Motor neuron (in vitro differentiated cells): ENCODE results near the gene WBP1. TPM values are rescaled to one million over a fixed set of nuclear protein-coding genes. Genes with fewer than 3 reads are reported as not detected.
"Not testable (repeated sequence)": the region's sequence is repeated elsewhere in the genome, so short reads cannot be mapped to it uniquely, and the experiment has no call there.

Experiments used
- ATAC-seq, 8 experiments: fragments of 200-7000 bp; cut with Tn5 transposase; replicated peaks in 6 of 8; 2 replicates each; pipeline ENCODE4 v1.8.0; 2021; ENCODE audit warnings: mild to moderate bottlenecking in 8 of 8, moderate library complexity in 8 of 8
- H3K27ac ChIP-seq, 2 donors: fragments of 250-450 bp; sonication (Bioruptor Pico); 2 replicates each; pipeline ENCODE4 v1.9.0; 2021; ENCODE audit warnings: antibody characterized with exemption in 2 of 2, mild to moderate bottlenecking in 2 of 2, moderate library complexity in 1 of 2
- H3K4me1 ChIP-seq, 2 donors: fragments of 250-450 bp; sonication (Bioruptor Pico); replicated peaks in 1 of 2; 2 replicates each; pipeline ENCODE4 v1.6.1; 2021; ENCODE audit warnings: antibody characterized with exemption in 2 of 2, mild to moderate bottlenecking in 2 of 2, moderate library complexity in 1 of 2
- H3K4me3 ChIP-seq, 5 donors: fragments of 250-450 bp; sonication (Bioruptor Pico); 2 replicates each; pipeline ENCODE4 v1.9.0; 2021; ENCODE audit warnings: antibody characterized with exemption in 5 of 5, mild to moderate bottlenecking in 5 of 5, moderate library complexity in 4 of 5
- WGBS, 10 experiments: fragments of 450-650 bp; shearing (Covaris generic); methylation state at CpG; one replicate each; pipeline ENCODE4 v1.0.0; 2022; 5-methylcytosine and 5-hydroxymethylcytosine counted together
- in situ Hi-C, 9 experiments: fragments of 400-800 bp; cut with MboI; loops; one replicate each; pipeline ENCODE4 v1.15.0; 2021; ENCODE audit warnings: low sequenced_read_pairs in 9 of 9, low pct_unique_long_range_greater_than_20kb in 2 of 9; ENCODE audit not compliant: unreplicated experiment in 9 of 9
- total RNA-seq, 8 experiments: library from RNA; unstranded; fragments of 300-600 nt; gene quantifications; 2 replicates each; pipeline versions ENCODE4 v1.2.3 to v1.2.4, GENCODE V29; 2022

WBP1 gene
- total RNA-seq, 8 experiments from 2014 or later, result 55.2 to 117 (median 99.8) TPM

DNA sequence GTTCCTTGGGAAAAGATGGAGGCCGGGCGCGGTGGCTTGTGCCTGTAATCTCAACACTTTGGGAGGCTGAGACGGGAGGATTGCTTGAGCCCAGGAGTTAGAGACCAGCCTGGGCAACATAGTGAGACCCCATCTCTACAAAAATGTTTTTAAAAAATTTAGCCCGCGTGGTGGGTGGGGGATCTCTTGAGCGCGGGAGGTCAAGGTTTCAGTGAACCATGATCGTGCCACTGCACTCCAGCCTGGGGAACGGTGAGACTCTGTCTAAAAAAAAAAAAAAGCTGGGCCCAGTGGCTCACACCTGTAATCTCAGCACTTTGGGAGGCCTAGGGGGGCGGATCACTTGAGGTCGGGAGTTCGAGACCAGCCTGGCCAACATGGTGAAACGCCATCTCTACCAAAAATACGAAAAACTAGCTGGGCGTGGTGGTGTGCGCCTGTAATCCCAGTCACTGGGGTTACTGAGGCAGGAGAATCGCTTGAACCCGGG lies 25.5 kb downstream of the WBP1 start:
- in situ Hi-C loops, result loop anchor here in 3 of 9 experiments (25.0 kb wide), 1 partner anchor 104 kb away; no protein-coding TSS in a partner anchor
- H3K27ac ChIP-seq, ATAC-seq: not testable (repeated sequence)
- H3K4me1 ChIP-seq, result peaks cover 8 to 16% of the 10 kb centered on the region in 2 donors
- WGBS, 10 experiments, result 40 to 100% (median 81%) methylated on average over 1 to 17 of the region's 19 CpGs; no CpG with 5 or more reads in 3 of the 10 experiments
- peak overlapping the region; percentile 79 to 97 (median 90) for H3K4me3 ChIP-seq

DNA sequence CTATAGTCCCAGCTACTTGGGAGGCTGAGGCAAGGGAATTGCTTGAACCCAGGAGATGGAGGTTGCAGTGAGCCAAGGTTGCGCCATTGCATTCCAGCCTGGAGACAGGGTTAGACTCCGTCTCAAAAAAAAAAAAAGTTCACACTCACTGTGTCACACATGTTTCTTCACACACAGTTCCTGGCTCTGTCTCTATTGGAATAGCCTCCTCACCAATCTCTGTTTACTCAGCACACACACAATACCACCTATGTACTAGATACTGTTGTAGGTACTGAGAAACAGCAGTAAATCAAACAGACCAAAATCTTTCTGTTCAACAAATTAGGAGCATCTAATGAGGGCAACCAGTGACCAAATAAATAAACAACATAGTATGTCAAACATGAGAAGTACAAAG lies 27.9 kb downstream of the WBP1 start:
- WGBS, 10 experiments, result 94 to 100% (median 100%) methylated on average over 1 to 2 of the region's 2 CpGs; no CpG with 5 or more reads in 6 of the 10 experiments
- Histone ChIP-seq H3K27ac (no peak overlapping the region), H3K4me3 (no peak overlapping the region), H3K4me1 (peaks cover 5% of the 10 kb centered on the region in 2 donors)
- no peak for ATAC-seq
- in situ Hi-C loops, result loop anchor here in 3 of 9 experiments (25.0 kb wide), 1 partner anchor 101 kb away; no protein-coding TSS in a partner anchor

DNA sequence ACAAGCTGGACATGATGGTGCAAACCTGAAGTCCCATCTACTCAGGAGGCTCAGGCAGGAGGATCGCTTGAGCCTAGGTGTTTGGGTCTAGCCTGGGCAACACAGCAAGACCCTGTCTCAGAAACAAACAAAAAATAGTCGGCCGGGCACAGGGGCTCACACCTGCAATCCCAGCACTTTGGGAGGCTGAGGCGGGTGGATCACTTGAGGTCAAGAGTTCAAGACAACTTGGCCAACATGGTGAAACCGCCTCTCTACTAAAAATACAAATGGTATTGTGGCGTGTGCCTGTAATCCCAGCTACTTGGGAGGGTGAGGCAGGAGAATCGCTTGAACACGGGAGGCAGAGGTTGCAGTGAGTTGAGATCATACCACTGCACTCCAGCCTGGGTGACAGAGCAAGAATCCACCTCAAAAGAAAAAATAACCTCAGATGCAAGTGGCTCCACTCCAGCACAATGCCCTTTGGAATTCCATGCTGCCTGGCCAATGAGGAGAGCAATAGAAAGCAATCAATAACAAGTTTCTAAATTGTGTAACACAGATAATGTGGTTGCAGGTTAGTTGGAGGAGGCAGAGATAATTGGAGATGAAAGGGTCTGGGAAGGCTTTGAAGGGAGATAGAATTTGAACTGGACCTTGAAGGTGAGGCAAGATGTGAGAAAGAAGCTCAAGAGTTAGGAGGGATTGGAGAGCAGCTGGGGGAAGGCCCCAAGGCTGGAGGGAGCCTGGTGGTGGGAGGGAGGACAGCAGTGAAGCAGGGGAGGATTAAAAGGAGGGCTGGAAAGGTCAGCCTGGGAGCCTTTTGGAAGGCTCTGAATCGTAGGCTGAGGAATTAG lies 30.6 kb downstream of the WBP1 start:
- in situ Hi-C loops, result loop anchor here in 3 of 9 experiments (25.0 kb wide), 1 partner anchor 98 kb away; no protein-coding TSS in a partner anchor
- no peak for ATAC-seq
- Histone ChIP-seq H3K4me1 (no peaks in the 10 kb centered on the region), H3K4me3 (no peak overlapping the region), H3K27ac (no peak overlapping the region)
- WGBS, 10 experiments, result 81 to 100% (median 90%) methylated on average over 1 to 8 of the region's 9 CpGs; no CpG with 5 or more reads in 5 of the 10 experiments

DNA sequence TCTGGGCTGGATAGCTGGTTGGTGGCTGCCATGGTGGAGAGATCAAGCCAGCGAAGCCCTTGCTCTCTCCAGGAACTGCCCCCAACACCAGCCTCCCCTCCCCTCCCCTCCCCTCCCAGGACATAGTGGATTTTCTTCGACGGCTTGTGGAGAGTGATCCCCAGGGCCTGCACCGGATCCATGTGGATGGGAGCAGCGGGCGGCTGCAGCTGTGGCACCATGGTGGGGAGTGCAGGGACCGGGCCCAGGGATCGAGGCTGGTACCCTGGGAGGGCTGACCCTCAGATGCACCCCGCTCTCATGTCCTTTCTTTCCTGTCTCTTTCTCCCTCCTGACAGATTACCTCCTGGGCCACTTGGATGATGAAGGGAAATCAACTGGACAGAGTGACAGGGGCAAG lies 31.7 kb downstream of the WBP1 start:
- Histone ChIP-seq H3K4me3 (no peak overlapping the region), H3K4me1 (no peaks in the 10 kb centered on the region), H3K27ac (no peak overlapping the region)
- no peak for ATAC-seq
- WGBS, 10 experiments, result 83 to 100% (median 100%) methylated on average over 1 to 5 of the region's 9 CpGs; no CpG with 5 or more reads in 7 of the 10 experiments
- in situ Hi-C loops, result loop anchor here in 3 of 9 experiments (25.0 kb wide), 1 partner anchor 97 kb away; no protein-coding TSS in a partner anchor

DNA sequence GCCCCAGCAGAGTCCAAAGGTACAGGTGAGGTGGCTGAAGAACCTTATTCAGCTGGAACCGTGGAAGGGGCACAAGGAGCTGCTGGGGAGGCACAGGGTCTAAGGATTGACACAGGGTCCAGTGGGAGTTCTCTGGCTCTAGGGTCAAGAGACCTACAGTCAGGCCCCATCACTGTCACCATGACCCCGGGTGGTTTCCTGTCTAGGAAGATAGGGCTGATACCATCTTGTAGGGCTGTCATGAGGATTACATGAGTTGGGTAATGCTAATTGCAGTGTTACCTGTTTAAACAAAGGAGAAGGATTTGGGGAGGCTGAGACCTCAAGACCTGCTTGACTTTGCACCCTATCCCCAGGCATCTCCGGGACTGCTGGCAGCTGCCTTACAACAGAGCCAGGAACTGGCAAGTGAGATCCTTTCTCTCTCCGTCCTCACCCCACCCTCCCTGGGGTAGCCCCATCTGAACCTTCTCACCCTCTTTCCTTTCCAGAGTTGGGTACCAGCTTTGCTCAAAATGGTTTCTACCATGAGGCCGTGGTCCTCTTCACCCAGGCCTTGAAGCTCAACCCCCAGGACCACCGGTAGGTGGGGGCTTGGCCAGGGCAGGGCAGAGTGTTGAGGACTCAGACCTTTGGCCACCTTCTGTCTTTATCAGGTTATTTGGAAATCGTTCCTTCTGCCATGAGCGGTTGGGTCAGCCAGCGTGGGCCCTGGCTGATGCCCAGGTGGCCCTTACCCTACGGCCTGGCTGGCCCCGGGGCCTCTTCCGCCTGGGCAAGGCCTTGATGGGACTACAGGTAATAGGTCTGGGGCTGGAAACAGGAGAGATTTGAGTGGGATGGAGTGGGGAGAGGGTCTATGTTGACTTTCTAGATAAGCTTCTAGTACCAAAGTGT lies 33.7 kb downstream of the WBP1 start:
- ATAC-seq, result no peak
- no peak overlapping the region for H3K27ac ChIP-seq
- H3K4me1 ChIP-seq, result no peaks in the 10 kb centered on the region
- in situ Hi-C loops, result loop anchor here in 3 of 9 experiments (25.0 kb wide), 1 partner anchor 95 kb away; no protein-coding TSS in a partner anchor
- 83 to 100% (median 90%) methylated on average over 1 to 6 of the region's 12 CpGs; no CpG with 5 or more reads in 5 of the 10 experiments for WGBS, 10 experiments
- H3K4me3 ChIP-seq, result no peak overlapping the region

DNA sequence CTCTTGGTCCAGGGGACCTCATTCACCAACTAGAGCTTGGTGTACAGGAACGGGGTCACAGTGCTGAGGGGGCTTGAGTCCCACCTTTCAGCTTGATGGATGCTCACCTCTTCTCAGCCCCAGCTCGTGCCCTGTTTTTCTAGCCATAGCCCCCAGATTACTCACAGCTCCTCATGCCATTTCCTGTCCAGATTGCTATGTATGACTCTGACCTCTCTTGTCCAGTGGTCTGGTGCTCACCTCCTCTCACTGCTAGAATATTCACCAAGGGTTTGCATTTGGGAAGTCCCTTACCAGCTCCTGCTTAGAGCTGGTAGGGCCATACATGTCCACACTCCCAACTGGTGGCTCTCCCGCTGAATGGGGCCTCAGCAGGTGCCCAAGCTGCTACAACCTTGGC lies 35.3 kb downstream of the WBP1 start:
- Histone ChIP-seq H3K4me1 (peaks cover 6 to 10% of the 10 kb centered on the region in 2 donors), H3K27ac (no peak overlapping the region), H3K4me3 (no peak overlapping the region)
- in situ Hi-C loops, result loop anchor here in 3 of 9 experiments (25.0 kb wide), 1 partner anchor 94 kb away; no protein-coding TSS in a partner anchor
- 68 to 100% (median 86%) methylated on average over 2 of the region's 3 CpGs; no CpG with 5 or more reads in 7 of the 10 experiments for WGBS, 10 experiments
- no peak for ATAC-seq

DNA sequence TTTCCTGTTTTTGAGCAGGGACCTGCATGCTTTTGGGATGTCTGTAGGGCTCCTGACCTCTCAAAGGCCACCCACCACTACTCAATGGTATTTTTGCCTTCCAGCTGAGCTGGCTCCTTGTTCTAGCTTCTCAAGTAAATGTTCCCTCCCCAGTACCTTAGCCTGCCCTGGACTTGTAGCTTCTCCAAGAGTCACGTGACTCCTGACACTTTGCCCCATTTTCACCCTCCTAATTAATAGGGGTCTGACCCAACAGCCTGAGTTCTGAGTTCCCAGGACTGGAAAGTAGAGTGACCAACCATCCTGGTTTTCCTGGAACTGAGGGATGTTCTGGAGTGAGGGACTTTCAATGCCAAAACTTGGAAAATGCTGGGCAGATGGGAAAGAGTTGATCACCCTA lies 37.2 kb downstream of the WBP1 start:
- no peak overlapping the region for H3K4me3 ChIP-seq
- 40 to 100% (median 76%) methylated on average over 1 of the region's 1 CpG; no CpG with 5 or more reads in 6 of the 10 experiments for WGBS, 10 experiments
- in situ Hi-C loops, result loop anchor here in 3 of 9 experiments (25.0 kb wide), 1 partner anchor 92 kb away; no protein-coding TSS in a partner anchor
- no peak for ATAC-seq
- peaks cover 6 to 20% of the 10 kb centered on the region in 2 donors for H3K4me1 ChIP-seq
- H3K27ac ChIP-seq, result no peak overlapping the region

DNA sequence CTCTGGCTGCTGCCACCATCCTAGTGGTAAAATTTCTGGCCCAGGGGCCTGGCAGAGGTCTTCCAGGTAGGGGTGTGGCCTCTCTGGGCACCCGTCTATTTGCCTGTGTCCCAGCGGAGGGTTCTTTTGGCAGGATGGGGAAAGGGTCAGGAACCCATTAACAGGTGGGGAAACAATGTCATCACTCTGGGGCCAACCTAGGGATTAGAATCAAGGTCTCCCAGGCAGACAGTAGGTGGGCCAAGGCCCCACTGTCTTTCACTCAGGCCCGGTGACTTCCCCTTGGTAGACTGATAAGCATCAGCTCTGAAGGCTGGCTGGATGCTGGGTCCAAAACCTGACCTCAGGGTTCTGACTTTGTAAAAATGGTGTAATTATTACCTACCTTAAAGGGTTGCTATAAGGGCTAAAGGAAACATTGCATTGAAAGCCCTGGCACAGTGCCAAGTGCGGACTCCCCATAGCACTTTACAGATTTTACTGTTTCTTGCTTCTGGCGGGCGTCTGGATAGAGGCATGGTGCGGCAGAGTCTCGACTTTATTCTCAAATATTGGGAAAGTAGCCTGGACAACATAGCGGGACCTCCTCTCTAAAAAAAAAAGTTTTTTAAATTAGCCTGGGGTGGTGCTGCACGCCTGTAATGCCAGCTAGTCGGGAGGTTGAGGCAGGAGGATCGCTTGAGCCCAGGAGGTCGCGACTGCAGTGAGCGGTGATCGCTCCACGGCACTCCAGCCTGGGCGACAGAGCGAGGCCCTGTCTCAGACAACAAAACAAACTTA lies 38.9 kb downstream of the WBP1 start:
- in situ Hi-C loops, result loop anchor here in 3 of 9 experiments (25.0 kb wide), 1 partner anchor 90 kb away; no protein-coding TSS in a partner anchor
- H3K4me3 ChIP-seq, result no peak overlapping the region

DNA sequence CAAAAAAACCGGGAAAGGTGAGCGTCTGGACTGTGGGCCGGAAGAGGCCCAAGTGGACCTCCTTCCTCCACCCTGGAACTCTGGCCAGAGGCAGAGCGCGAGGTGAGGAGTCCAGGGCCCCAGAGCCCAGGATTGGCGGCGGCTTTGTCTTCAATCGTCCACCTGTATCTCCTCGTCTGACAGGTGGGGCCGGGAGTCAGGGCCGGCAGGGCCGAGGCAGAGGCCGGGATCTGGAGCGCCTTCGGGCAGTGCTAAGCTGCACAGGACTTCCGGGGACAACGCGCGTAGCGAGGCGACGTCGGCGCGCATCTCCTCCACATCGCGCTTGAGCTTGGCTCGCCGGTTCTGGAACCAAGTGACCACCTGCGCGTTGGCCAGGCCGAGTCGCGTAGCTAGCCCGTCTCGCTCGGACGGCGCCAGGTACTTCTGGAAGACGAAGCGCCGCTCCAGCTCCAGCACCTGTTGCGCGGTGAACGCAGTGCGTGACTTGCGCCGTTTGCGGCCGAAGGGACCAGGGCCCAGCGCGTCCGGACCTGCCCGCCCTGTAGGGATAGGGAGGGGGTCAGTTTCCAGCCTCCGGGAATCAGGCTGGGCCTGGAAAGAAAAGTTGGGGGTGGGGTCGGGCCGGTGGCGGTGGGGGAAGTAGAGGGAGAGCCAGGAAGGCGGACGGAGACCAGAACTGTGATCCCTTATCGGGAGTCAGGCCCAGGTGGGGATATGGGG lies 39.7 kb downstream of the WBP1 start:
- peaks cover 6 to 27% of the 10 kb centered on the region in 2 donors for H3K4me1 ChIP-seq
- peak overlapping the region in 4 of 5 donors; percentile 4 to 24 (median 12) for H3K4me3 ChIP-seq
- ATAC-seq, result peak in 7 of 8 experiments; percentile 12 to 36 (median 18)
- 0 to 7% (median 4%) methylated on average over 1 to 25 of the region's 61 CpGs; no CpG with 5 or more reads in 6 of the 10 experiments for WGBS, 10 experiments
- in situ Hi-C loops, result loop anchor here in 3 of 9 experiments (25.0 kb wide), 1 partner anchor 89 kb away; no protein-coding TSS in a partner anchor
- no peak overlapping the region for H3K27ac ChIP-seq

More for the DNA sequence above, 38.9 kb downstream of the WBP1 start:
- no peak for ATAC-seq
- 30 to 100% (median 46%) methylated on average over 1 to 16 of the region's 19 CpGs; no CpG with 5 or more reads in 1 of the 10 experiments for WGBS, 10 experiments
- no peak overlapping the region for H3K27ac ChIP-seq
- peaks cover 6 to 22% of the 10 kb centered on the region in 2 donors for H3K4me1 ChIP-seq

DNA sequence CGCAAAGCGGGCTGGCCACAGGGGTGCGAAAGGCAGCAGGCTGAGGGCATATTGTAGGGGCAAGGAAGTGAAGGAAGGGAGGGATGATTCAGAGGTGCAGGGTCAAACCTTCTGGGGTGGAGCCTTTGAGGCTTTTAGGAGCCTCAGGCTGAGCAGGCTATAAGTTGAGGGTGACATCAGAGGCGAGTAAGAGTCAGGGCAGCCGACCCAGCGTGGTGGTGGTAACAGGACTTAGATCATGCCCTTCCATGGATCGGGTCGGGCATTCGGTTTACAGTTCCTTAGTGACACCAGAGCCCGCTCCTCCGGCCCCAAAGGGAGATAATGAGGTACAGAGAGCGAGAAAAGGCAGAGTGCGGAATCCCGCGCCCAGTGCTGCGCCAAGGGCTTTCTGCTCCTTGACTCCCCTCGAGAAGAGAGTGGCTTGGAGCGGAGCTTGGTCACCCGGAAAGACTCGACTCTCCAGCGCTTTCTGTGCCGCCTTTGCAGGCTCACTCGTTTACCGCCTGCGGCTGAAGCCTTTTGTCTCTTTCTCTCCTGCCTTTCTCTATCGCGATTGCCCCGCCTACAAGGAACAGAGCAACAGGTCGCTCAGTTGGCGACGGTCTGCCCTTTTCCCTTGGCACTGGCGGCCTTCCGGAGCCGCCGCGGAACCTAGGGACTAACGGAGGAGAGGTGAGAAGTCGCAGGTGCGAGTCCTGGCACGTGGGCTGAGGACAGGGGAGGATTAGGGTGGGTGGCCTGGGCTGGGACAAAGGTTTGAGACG lies 40.4 kb downstream of the WBP1 start:
- peak overlapping the region in 3 of 5 donors; percentile 6 to 24 (median 17) for H3K4me3 ChIP-seq
- in situ Hi-C loops, result loop anchor here in 3 of 9 experiments (25.0 kb wide), 1 partner anchor 89 kb away; no protein-coding TSS in a partner anchor
- 0 to 2% (median 0%) methylated on average over 1 to 8 of the region's 41 CpGs; no CpG with 5 or more reads in 5 of the 10 experiments for WGBS, 10 experiments
- peak in 6 of 8 experiments; percentile 3 to 19 (median 8) for ATAC-seq
- H3K27ac ChIP-seq, result no peak overlapping the region
- peaks cover 9 to 32% of the 10 kb centered on the region in 2 donors for H3K4me1 ChIP-seq
